ENCODE measurements around the gene HTR3A.

DNA sequence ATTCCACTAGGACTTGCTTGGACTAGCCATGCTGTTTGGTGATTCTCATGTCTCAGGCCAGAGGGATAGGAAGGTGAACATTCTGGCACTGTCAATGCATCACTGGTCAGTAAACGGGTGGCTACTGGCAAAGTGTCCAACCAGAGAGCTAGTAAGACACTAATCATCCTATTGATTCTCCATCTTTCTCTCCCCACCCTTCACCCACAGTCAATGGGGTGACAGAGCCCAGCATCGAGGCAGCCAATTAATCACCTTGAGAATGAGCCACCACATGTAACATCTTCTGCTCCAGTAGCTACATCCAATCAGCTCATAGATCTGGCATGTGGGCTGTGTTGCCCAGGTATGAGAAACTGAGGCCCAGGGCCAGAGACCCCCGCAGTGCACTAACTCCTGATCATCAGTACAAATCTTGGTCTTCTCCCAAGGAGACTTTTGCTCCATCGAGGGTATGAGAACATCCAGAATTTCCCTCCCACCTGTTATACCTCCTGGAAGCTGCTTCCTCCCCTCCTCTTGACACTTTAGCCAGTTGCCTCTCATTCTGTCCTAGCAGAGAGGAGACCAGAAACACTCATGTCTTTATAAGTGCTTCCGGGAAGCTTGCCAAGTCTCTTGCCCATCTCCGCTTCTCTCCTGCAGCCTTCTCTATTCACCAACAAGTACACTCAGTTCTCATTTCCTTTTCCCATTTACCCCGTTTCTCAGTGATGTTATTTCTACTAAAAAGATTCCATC, 17.0 kb downstream of the HTR3A start:
- TF ChIP-seq POLR2A (IDR thresholded peaks at IDR 0.05; ENCODE audit: low read depth) (no peak), CTCF (IDR thresholded peaks at IDR 0.05) (no peak), POLR2AphosphoS5 (IDR thresholded peaks at IDR 0.05) (no peak)

All from esophagus muscularis mucosa (tissue), 3 donors.